K562 (cell line): ENCODE measurements around the gene TNIK. TPM values are rescaled to one million over a fixed set of nuclear protein-coding genes. Genes with fewer than 3 reads are reported as not detected.
A peak's percentile ranks its signal among the peaks of the same experiment; 100 is the strongest.

Experiments used
- ATAC-seq: fragments of 200-7000 bp; cut with Tn5 transposase; 3 replicates; pipeline ENCODE4 v1.9.1; 2020; ENCODE audit warnings: moderate library complexity
- BruUV-seq: library from RNA; stranded (reverse); fragments of 400-500 nt; replicated peaks from 2 replicates; lab custom pipeline; 2021; lab: Mats Ljungman, UMichigan
- CTCF ChIA-PET: fragments of 300-600 bp; formaldehyde crosslinking; extraction: SDS; loops from one replicate; lab custom pipeline; 2021; ENCODE audit warnings: low intra/inter-chr PET ratio; lab: Yijun Ruan, JAX
- POLR2A ChIA-PET: fragments of 300-600, 350-650 bp; sonication (Branson Sonifier 250); formaldehyde crosslinking; extraction: SDS; loops from one replicate; lab custom pipeline; 2021; ENCODE audit warnings: antibody characterized with exemption, inconsistent platforms; lab: Yijun Ruan, JAX
- DNase-seq, 4 experiments: peaks; one replicate each; pipeline versions ENCODE4 v3.0.0 to v3.0.0-alpha.2; 2011 to 2018; ENCODE audit warnings: low spot score in 3 of 4, mixed read lengths in 3 of 4; ENCODE audit errors: extremely low read depth in 1 of 4
- FAIRE-seq: peaks from 2 replicates; lab custom pipeline; 2011; peaks lifted over from hg19 to GRCh38; lab: Jason Lieb, UNC
- H2AFZ ChIP-seq: 2 replicates; pipeline ENCODE4 v1.6.0; 2011; ENCODE audit warnings: low read depth, low read length, control low read depth, inconsistent platforms
- H3K27ac ChIP-seq: fragments of 200-600 bp; 3 replicates; pipeline ENCODE4 v1.8.0; 2011; ENCODE audit warnings: low read depth, mild to moderate bottlenecking, control low read depth, inconsistent platforms, low read length, moderate library complexity, mixed read lengths; ENCODE audit errors: extremely low read depth
- H3K27me3 ChIP-seq, 2 experiments: fragments of 300-600 bp in 1 of 2; 2 replicates in 1 of 2; 3 replicates in 1 of 2; pipeline versions ENCODE4 v1.6.0 to v1.8.0; 2011; ENCODE audit warnings: inconsistent platforms in 2 of 2, low read length in 2 of 2, mild to moderate bottlenecking in 1 of 2, mixed read lengths in 1 of 2, moderate library complexity in 1 of 2; ENCODE audit not compliant: control insufficient read depth in 2 of 2, insufficient read depth in 2 of 2
- H3K36me3 ChIP-seq: fragments of 300-600 bp; 3 replicates; pipeline ENCODE4 v1.8.0; 2011; ENCODE audit warnings: mild to moderate bottlenecking, low read length, inconsistent platforms; ENCODE audit not compliant: control insufficient read depth, insufficient read depth
- H3K4me1 ChIP-seq, 2 experiments: fragments of 200-600 bp in 1 of 2; replicated peaks in 1 of 2; 2 replicates in 1 of 2; 3 replicates in 1 of 2; pipeline versions ENCODE4 v1.5.1 to v1.8.0; 2011; ENCODE audit warnings: inconsistent platforms in 2 of 2, low read length in 2 of 2, mild to moderate bottlenecking in 1 of 2, mixed read lengths in 1 of 2, moderate library complexity in 1 of 2; ENCODE audit not compliant: control insufficient read depth in 2 of 2, insufficient read depth in 2 of 2
- H3K4me2 ChIP-seq: 2 replicates; pipeline ENCODE4 v1.6.1; 2011; ENCODE audit warnings: low read length, control low read depth, inconsistent platforms, mixed read lengths; ENCODE audit not compliant: insufficient read depth
- H3K4me3 ChIP-seq: fragments of 200-600 bp; sonication (generic), shearing (Covaris generic); 2 replicates; pipeline ENCODE4 v1.5.1; 2016; ENCODE audit warnings: control low read depth, inconsistent platforms
- H3K79me2 ChIP-seq: fragments of 200-600 bp; 3 replicates; pipeline ENCODE4 v1.8.0; 2011; ENCODE audit warnings: low read length, inconsistent platforms; ENCODE audit not compliant: control insufficient read depth, insufficient read depth
- H3K9ac ChIP-seq, 2 experiments: 2 replicates each; pipeline versions ENCODE4 v1.6.0 to v1.6.1; 2011; ENCODE audit warnings: low read depth in 2 of 2, low read length in 2 of 2, control low read depth in 1 of 2, inconsistent platforms in 1 of 2, mild to moderate bottlenecking in 1 of 2, mixed read lengths in 1 of 2; ENCODE audit not compliant: insufficient read depth in 1 of 2
- H3K9me1 ChIP-seq: one replicate; pipeline ENCODE4 v1.6.0; 2011; ENCODE audit warnings: inconsistent platforms, mild to moderate bottlenecking, low read length, moderate library complexity; ENCODE audit not compliant: control insufficient read depth, insufficient read depth
- H3K9me3 ChIP-seq: replicated peaks from 2 replicates; pipeline ENCODE4 v1.5.1; 2011; ENCODE audit warnings: low read depth, low read length, inconsistent platforms; ENCODE audit not compliant: control insufficient read depth, insufficient read depth
- H4K20me1 ChIP-seq: replicated peaks from 2 replicates; pipeline ENCODE4 v1.6.1; 2011; ENCODE audit warnings: low read length, inconsistent platforms, mixed read lengths; ENCODE audit not compliant: control insufficient read depth, insufficient read depth
- BRD9 ChIP-seq: fragments of 450-650 bp; IDR thresholded peaks from 2 replicates; pipeline ENCODE4 v1.6.1; 2018; ENCODE audit warnings: low read depth; ENCODE audit not compliant: partially characterized antibody
- CBX5 ChIP-seq: IDR thresholded peaks from 2 replicates; pipeline ENCODE4 v1.6.1; 2014; ENCODE audit warnings: low read depth, borderline replicate concordance
- CHCHD3 ChIP-seq: fragments of 250-450 bp; sonication (Bioruptor Pico); IDR thresholded peaks from 2 replicates; pipeline ENCODE4 v2.1.2; 2022; ENCODE audit warnings: mild to moderate bottlenecking
- ELK1 ChIP-seq: sonication (generic); formaldehyde crosslinking; IDR thresholded peaks from 2 replicates; pipeline ENCODE4 v1.8.1; 2022; ENCODE audit warnings: missing genetic modification reagents
- MTA1 ChIP-seq: fragments of 450-650 bp; IDR thresholded peaks from 2 replicates; pipeline ENCODE4 v1.6.1; 2017; ENCODE audit warnings: borderline replicate concordance
- NELFE ChIP-seq: IDR thresholded peaks from 2 replicates; pipeline ENCODE4 v1.6.1; 2011; ENCODE audit warnings: mild to moderate bottlenecking; ENCODE audit not compliant: insufficient read depth, insufficient read length
- SUPT5H ChIP-seq: fragments of 450-650 bp; IDR thresholded peaks from 2 replicates; pipeline ENCODE4 v1.6.1; 2016
- TSHZ1 ChIP-seq: fragments of 250-450 bp; sonication (Bioruptor Pico); IDR thresholded peaks from 2 replicates; pipeline ENCODE4 v1.4.0; 2020; ENCODE audit warnings: mild to moderate bottlenecking, moderate library complexity
- ZNF282 ChIP-seq: sonication (generic); formaldehyde crosslinking; IDR thresholded peaks from 2 replicates; pipeline ENCODE4 v1.8.1; 2023; ENCODE audit warnings: missing genetic modification reagents
- ZNF699 ChIP-seq: fragments of 250-450 bp; sonication (Bioruptor Pico); IDR thresholded peaks from 2 replicates; pipeline ENCODE4 v1.8.0; 2021; ENCODE audit warnings: mild to moderate bottlenecking, moderate library complexity; ENCODE audit not compliant: insufficient replicate concordance
- WGBS: fragments of 100-300 bp; shearing (Covaris generic); methylation state at CpG from one replicate; pipeline ENCODE4 v1.1.6; 2016; ENCODE audit warnings: low coverage, mixed read lengths; ENCODE audit not compliant: insufficient coverage; ENCODE audit errors: missing lambda C conversion rate; 5-methylcytosine and 5-hydroxymethylcytosine counted together
- in situ Hi-C: fragments of 300-500 bp; cut with MboI; formaldehyde crosslinking; loops from 4 replicates; pipeline ENCODE4 v1.15.0; 2018; ENCODE audit warnings: inconsistent platforms, mixed read lengths
- intact Hi-C: fragments of 100-400 bp; cut with micrococcal nuclease; formaldehyde crosslinking; loops from 2 replicates; pipeline ENCODE4 v1.14.2; 2022
- polyA plus RNA-seq, 8 experiments: library from polyadenylated mRNA; depleted of rRNA in 4 of 8; stranded (reverse) in 5 of 8; unstranded in 3 of 8; fragments of >200 nt; fragmentation: Nextera tagmentation in 2 of 8; fragmentation: Illumina TruSeq in 1 of 8; extraction: Ambion mirVana in 2 of 8; extraction: Trizol in 1 of 8; gene quantifications; 2 replicates each; pipeline versions ENCODE4 v1.2.1 to v1.2.3, GENCODE V29; 2011 to 2014; ENCODE audit warnings: inconsistent platforms in 1 of 8, missing spikeins in 1 of 8
- total RNA-seq, 7 experiments: library from RNA; depleted of rRNA in 6 of 7; stranded (reverse); fragments of >200 nt in 6 of 7; fragmentation: Illumina TruSeq in 2 of 7; extraction: Trizol in 2 of 7; gene quantifications; 2 replicates each; pipeline versions ENCODE4 v1.2.1 to v1.2.3, GENCODE V29; 2011 to 2021; ENCODE audit warnings: low replicate concordance in 1 of 7
- TF ChIP-seq, protein P1 (sequence below): fragments of 450-650 bp; formaldehyde crosslinking; IDR thresholded peaks from 2 replicates; pipeline ENCODE4 v1.4.0; 2022; ENCODE audit warnings: missing genetic modification characterization
- TF ChIP-seq, protein P2 (sequence below): sonication (generic); formaldehyde crosslinking; IDR thresholded peaks from 2 replicates; pipeline ENCODE4 v1.8.0; 2022; ENCODE audit warnings: mild to moderate bottlenecking, low read depth, missing genetic modification reagents
- TF ChIP-seq, protein P3 (sequence below): fragments of 250-450 bp; sonication (Bioruptor Pico); IDR thresholded peaks from 2 replicates; pipeline ENCODE4 v1.5.0; 2020; ENCODE audit warnings: mild to moderate bottlenecking

The TNIK gene
- total and polyA plus RNA-seq, 9 of the 15 experiments (the other 6 are each of a cell fraction or from before 2014, with no cell fraction given), result 6.6 to 39.0 (median 24.7) TPM

DNA sequence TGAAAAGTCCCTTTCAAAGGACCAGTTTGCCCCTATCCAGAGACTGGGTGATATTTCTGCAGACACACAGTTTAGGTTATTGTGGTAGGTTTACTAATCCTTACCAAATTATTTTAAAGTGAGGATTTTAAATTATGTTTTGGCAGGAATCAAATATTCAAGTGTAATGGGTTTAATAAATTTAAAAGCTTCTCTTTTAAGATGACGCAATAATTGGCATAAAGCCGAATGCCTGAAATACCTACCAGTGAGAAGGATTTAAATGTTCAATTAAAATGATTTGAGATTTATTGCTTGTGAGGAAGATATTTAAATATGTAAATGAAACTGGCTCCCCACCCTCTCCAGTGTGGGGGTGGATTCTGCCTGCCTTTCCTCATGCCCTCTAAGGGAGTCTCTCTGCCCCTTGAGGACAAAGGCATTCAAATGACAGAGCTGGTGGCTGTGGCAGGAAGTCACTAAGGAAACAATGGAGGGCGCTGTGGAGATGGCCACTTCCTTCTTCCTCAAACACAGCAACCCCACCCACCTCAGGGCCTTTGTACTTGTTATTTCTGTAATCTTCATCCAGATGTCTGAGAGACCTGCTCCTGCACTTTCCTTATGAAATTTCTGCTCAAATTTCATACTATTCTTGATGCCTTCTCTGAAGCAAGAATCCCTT is 131.7 kb downstream of the TNIK start:
- no peaks in the 10 kb centered on the region for H3K9me1 ChIP-seq
- H3K79me2 ChIP-seq, result no peaks in the 10 kb centered on the region; the same call in 1 of the 3 replicates
- WGBS, result 67% methylated on average over 3 of the region's 3 CpGs
- H3K4me1 ChIP-seq, result peaks cover 1 to 4% of the 10 kb centered on the region in 2 experiments; a peak in 3 of 5 replicates
- no peaks in the 10 kb centered on the region for H3K9me3 ChIP-seq
- H3K4me3 ChIP-seq, result no peak overlapping the region
- in situ Hi-C loops (no loop called here), intact Hi-C loops (loop anchor here (2.0 to 5.0 kb wide), 2 partner anchors 124 to 136 kb away; no protein-coding TSS in a partner anchor)
- no peaks in the 10 kb centered on the region for H3K36me3 ChIP-seq
- CTCF ChIA-PET, result no interaction called here
- FAIRE-seq (peak; percentile 78), DNase-seq (peak in 2 of 4 experiments; percentile 35 to 77), ATAC-seq (peak; percentile 96)
- no peak overlapping the region for H3K27ac ChIP-seq
- no peaks in the 10 kb centered on the region for H4K20me1 ChIP-seq
- H3K27me3 ChIP-seq, result no peaks in the 10 kb centered on the region
- BruUV-seq, result no TSS peak
- H3K9ac ChIP-seq, result no peak overlapping the region
- H3K4me2 ChIP-seq, result no peak overlapping the region
- H2AFZ ChIP-seq, result peak overlapping the region; percentile 14; the same call in 1 of the 2 replicates
- POLR2A ChIA-PET, result interaction anchor here (0.6 to 2.0 kb wide), 4 partner anchors 8 to 330 kb away, joined by 3 to 7 read pairs (median 3); no protein-coding TSS in a partner anchor
- TF ChIP-seq ZNF282 (CRISPR knock-in tag) (no peak), BRD9 (no peak), ZNF699 (CRISPR knock-in tag) (no peak), CHCHD3 (CRISPR knock-in tag) (no peak), CBX5 (no peak), TSHZ1 (no peak), ELK1 (CRISPR knock-in tag) (no peak), SUPT5H (no peak), NELFE (no peak), MTA1 (0 out of 2 replicates have a peak, but pooled peaks have one; percentile 27)
- TF ChIP-seq, protein P1, sequence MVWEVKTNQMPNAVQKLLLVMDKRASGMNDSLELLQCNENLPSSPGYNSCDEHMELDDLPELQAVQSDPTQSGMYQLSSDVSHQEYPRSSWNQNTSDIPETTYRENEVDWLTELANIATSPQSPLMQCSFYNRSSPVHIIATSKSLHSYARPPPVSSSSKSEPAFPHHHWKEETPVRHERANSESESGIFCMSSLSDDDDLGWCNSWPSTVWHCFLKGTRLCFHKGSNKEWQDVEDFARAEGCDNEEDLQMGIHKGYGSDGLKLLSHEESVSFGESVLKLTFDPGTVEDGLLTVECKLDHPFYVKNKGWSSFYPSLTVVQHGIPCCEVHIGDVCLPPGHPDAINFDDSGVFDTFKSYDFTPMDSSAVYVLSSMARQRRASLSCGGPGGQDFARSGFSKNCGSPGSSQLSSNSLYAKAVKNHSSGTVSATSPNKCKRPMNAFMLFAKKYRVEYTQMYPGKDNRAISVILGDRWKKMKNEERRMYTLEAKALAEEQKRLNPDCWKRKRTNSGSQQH, result no peak
- TF ChIP-seq, protein P2, sequence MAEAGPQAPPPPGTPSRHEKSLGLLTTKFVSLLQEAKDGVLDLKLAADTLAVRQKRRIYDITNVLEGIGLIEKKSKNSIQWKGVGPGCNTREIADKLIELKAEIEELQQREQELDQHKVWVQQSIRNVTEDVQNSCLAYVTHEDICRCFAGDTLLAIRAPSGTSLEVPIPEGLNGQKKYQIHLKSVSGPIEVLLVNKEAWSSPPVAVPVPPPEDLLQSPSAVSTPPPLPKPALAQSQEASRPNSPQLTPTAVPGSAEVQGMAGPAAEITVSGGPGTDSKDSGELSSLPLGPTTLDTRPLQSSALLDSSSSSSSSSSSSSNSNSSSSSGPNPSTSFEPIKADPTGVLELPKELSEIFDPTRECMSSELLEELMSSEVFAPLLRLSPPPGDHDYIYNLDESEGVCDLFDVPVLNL, result no peak
- TF ChIP-seq, protein P3, sequence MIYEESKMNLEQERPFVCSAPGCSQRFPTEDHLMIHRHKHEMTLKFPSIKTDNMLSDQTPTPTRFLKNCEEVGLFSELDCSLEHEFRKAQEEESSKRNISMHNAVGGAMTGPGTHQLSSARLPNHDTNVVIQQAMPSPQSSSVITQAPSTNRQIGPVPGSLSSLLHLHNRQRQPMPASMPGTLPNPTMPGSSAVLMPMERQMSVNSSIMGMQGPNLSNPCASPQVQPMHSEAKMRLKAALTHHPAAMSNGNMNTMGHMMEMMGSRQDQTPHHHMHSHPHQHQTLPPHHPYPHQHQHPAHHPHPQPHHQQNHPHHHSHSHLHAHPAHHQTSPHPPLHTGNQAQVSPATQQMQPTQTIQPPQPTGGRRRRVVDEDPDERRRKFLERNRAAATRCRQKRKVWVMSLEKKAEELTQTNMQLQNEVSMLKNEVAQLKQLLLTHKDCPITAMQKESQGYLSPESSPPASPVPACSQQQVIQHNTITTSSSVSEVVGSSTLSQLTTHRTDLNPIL (CRISPR knock-in tag), result no peak
